Aorta (tissue), 5 donors: Measurements from ENCODE around the gene IL17REL. TPM values are rescaled to one million over a fixed set of nuclear protein-coding genes. Genes with fewer than 3 reads are reported as not detected.

Source experiments
- ATAC-seq: fragments of 200-7000 bp; cut with Tn5 transposase; one replicate; pipeline ENCODE4 v1.9.1; 2022; ENCODE audit warnings: moderate library complexity; ENCODE audit not compliant: low FRiP score
- DNase-seq, 2 donors: peaks; one replicate each; pipeline ENCODE4 v3.0.0-alpha.2; 2020
- H3K27ac ChIP-seq, 2 donors: one replicate each; pipeline ENCODE4 v1.5.1; 2013; ENCODE audit warnings: low read length in 2 of 2, mild to moderate bottlenecking in 2 of 2, moderate library complexity in 2 of 2, control low read depth in 1 of 2, inconsistent platforms in 1 of 2, low read depth in 1 of 2
- H3K27me3 ChIP-seq, 2 donors: one replicate each; pipeline ENCODE4 v1.6.1; 2013; ENCODE audit warnings: control low read depth in 1 of 2, low read length in 1 of 2, mild to moderate bottlenecking in 1 of 2, moderate library complexity in 1 of 2; ENCODE audit not compliant: insufficient read depth in 2 of 2, control insufficient read depth in 1 of 2
- H3K36me3 ChIP-seq, 2 donors: one replicate each; pipeline ENCODE4 v1.6.1; 2013; ENCODE audit warnings: control low read depth in 1 of 2, low read length in 1 of 2, mild to moderate bottlenecking in 1 of 2; ENCODE audit not compliant: insufficient read depth in 2 of 2, control insufficient read depth in 1 of 2
- H3K4me1 ChIP-seq, 2 donors: one replicate each; pipeline ENCODE4 v1.6.1; 2013; ENCODE audit warnings: low read length in 2 of 2, control low read depth in 1 of 2, mild to moderate bottlenecking in 1 of 2, moderate library complexity in 1 of 2; ENCODE audit not compliant: insufficient read depth in 2 of 2, control insufficient read depth in 1 of 2
- H3K4me3 ChIP-seq, 2 donors: one replicate each; pipeline ENCODE4 v1.5.1; 2013; ENCODE audit warnings: low read length in 2 of 2, control low read depth in 1 of 2, mild to moderate bottlenecking in 1 of 2
- H3K9me3 ChIP-seq: one replicate; pipeline ENCODE4 v1.6.1; 2013; ENCODE audit warnings: mild to moderate bottlenecking, low read length; ENCODE audit not compliant: control insufficient read depth
- WGBS, 2 donors: extraction: QIAGEN DNeasy Blood & Tissue Kit; methylation state at CpG; one replicate each; pipeline ENCODE4 v1.1.7; 2013; 5-methylcytosine and 5-hydroxymethylcytosine counted together
- intact Hi-C, 2 donors: fragments of 100-400 bp; cut with DNase I; formaldehyde crosslinking; loops; one replicate each; pipeline versions ENCODE4 v1.14.2 to v1.15.0; 2022
- polyA plus RNA-seq, 2 donors: library from polyadenylated mRNA; stranded (reverse); fragments of 200-250 nt; gene quantifications; one replicate each; pipeline ENCODE4 v1.2.3, GENCODE V29; 2013
- total RNA-seq, 2 donors: library from RNA; stranded (reverse); fragmentation: NEBNext Ultra II Directional; extraction: Animal tissue kit (Norgen Biotek cat#: 25700); gene quantifications; one replicate each; pipeline ENCODE4 v1.2.1, GENCODE V29; 2021
- donor health status: healthy with polysubstance abuse.
- donor health status: Bipolar disorder and iron deficiency.
- donor health status: DM: no; HTN: no; CAD: no.
- donor health status: DM: no; HTN: no; CAD: no.
- donor health status: DM: yes; HTN: yes; CAD: no.

The IL17REL gene
- total and polyA plus RNA-seq, 4 donors = 0.05 TPM; not detected in 3

- Histone ChIP-seq H3K4me3 (no peak overlapping the region), H3K9me3 (no peaks in the 10 kb centered on the region), H3K36me3 (no peaks in the 10 kb centered on the region), H3K27me3 (no peaks in the 10 kb centered on the region), H3K27ac (no peak overlapping the region), H3K4me1 (no peaks in the 10 kb centered on the region)
- intact Hi-C loops = no loop called here
- 5 to 11% methylated on average over 19 to 61 of the region's 61 CpGs for WGBS, 2 donors
- peak in 1 of 2 donors; percentile 72 for DNase-seq
- ATAC-seq = no peak
These were observed 1.7 kb downstream of the IL17REL start for GRCh38 chr22:50010676-50011446.

DNA sequence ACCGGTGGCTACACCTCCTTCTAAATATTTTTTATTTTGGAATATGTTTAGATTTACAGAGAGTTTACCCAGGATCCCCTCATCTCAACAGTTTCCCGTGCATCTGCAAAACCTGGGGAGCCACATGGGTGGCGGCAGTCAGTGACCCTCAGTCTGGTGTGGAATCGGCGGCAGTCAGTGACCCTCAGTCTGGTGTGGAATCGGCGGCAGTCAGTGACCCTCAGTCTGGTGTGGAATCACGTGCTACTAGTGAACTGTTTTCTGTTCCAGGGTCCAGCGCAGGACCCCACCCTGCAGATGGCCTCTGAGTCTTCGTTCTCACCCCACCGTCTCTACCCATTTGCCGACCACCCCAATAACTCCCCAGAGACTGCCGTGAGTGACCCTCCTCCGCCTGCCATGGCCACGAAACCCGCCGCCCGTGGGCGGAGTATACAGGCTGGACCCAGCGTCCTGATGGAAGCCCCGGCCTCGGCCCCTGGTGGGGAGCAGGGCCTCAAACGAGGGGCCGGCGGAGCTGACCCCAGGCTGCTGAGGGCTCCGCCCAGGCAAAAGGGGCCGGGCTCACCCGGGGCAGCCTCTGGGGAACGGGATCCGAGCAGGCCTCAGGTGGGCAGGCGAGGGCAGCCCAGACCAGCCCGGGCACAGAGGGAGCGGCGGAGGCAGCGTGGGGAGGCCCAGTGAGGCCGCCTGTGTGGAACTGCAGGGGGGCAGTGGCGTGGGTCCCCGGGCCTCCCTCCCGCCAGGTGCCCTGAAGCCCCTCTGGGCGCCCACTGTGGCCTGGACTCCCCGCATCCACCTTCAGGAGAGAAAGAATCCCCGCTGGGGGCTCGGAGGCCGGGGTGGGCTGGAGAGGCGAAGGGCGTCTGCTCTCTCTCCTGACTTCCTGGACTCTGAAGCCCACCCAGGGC lies 2.5 kb downstream of the IL17REL start:
- H3K27me3 ChIP-seq = no peaks in the 10 kb centered on the region
- H3K4me1 ChIP-seq = no peaks in the 10 kb centered on the region
- H3K4me3 ChIP-seq = no peak overlapping the region
- no peaks in the 10 kb centered on the region for H3K9me3 ChIP-seq
- DNase-seq = peak in 1 of 2 donors; percentile 71
- 62 to 63% methylated on average over 46 of the region's 46 CpGs for WGBS, 2 donors
- ATAC-seq = peak; percentile 64
- H3K27ac ChIP-seq = no peak overlapping the region
- intact Hi-C loops = no loop called here
- no peaks in the 10 kb centered on the region for H3K36me3 ChIP-seq

DNA sequence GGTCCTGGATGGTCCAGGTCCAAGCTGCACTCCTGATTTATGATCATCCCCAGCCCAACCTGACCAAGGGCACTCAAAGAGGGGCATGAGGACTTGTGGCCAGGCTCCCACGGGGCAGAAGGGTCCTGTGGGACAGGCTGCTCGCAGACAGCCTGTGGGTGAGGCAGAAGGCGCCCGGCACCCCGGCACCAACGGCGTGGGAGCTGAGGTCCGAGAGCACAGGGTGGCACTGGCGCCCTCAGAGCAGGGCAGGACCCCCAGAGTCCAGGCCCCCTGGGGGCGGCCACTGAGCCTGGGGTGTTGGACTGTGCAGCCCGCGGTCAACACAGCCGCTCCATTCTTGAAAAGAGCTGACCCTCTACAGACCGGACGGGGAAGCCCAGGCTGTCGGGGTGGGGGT lies 3.3 kb downstream of the IL17REL start:
- ATAC-seq = no peak
- Histone ChIP-seq H3K27ac (no peak overlapping the region), H3K4me1 (no peaks in the 10 kb centered on the region), H3K4me3 (no peak overlapping the region), H3K36me3 (no peaks in the 10 kb centered on the region), H3K9me3 (no peaks in the 10 kb centered on the region), H3K27me3 (no peaks in the 10 kb centered on the region)
- peak in 1 of 2 donors; percentile 66 for DNase-seq
- 90 to 91% methylated on average over 16 of the region's 16 CpGs for WGBS, 2 donors
- intact Hi-C loops = no loop called here

- Histone ChIP-seq H3K27ac (no peak overlapping the region), H3K36me3 (no peaks in the 10 kb centered on the region), H3K4me3 (no peak overlapping the region), H3K9me3 (no peaks in the 10 kb centered on the region), H3K4me1 (no peaks in the 10 kb centered on the region), H3K27me3 (no peaks in the 10 kb centered on the region)
- ATAC-seq (no peak), DNase-seq (peak in 1 of 2 donors; percentile 55)
- 81 to 84% methylated on average over 22 to 24 of the region's 24 CpGs for WGBS, 2 donors
- intact Hi-C loops = no loop called here
These were observed 4.2 kb downstream of the IL17REL start for GRCh38 chr22:50008151-50009040.

GRCh38 chr22:50007057-50007511 lies 5.5 kb downstream of the IL17REL start:
- Histone ChIP-seq H3K4me1 (no peaks in the 10 kb centered on the region), H3K36me3 (no peaks in the 10 kb centered on the region), H3K27me3 (no peaks in the 10 kb centered on the region), H3K9me3 (no peaks in the 10 kb centered on the region), H3K27ac (no peak overlapping the region), H3K4me3 (no peak overlapping the region)
- DNase-seq = peak in 1 of 2 donors; percentile 3
- intact Hi-C loops = no loop called here
- WGBS, 2 donors = 89 to 91% methylated on average over 3 of the region's 3 CpGs
- no peak for ATAC-seq

DNA sequence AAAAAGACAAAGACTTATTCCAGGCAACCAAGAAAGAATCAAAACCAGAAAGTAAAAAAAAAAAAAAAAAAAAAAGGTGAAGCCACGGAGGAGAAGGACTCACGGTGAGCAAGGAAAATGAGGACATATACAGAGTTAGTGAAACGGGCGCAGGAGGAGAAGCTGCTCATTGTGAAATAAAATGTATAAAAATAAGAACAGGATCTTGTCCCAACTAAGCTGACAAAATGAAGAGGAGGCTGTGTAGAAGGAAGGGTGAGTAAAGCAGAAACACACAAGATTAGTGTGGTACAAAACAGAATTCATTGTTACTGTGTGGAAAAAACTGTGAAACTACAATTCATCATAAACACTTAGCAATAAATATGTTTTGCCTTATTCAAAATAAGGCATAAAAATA lies 7.6 kb downstream of the IL17REL start:
- no peak for DNase-seq
- 68 to 79% methylated on average over 4 of the region's 4 CpGs for WGBS, 2 donors
- H3K36me3 ChIP-seq = no peaks in the 10 kb centered on the region
- intact Hi-C loops = no loop called here
- H3K27ac ChIP-seq = no peak overlapping the region
- no peaks in the 10 kb centered on the region for H3K4me1 ChIP-seq
- no peak for ATAC-seq
- no peak overlapping the region for H3K4me3 ChIP-seq
- no peaks in the 10 kb centered on the region for H3K27me3 ChIP-seq
- no peaks in the 10 kb centered on the region for H3K9me3 ChIP-seq

- Histone ChIP-seq H3K4me3 (no peak overlapping the region), H3K36me3 (no peaks in the 10 kb centered on the region), H3K4me1 (no peaks in the 10 kb centered on the region), H3K9me3 (no peaks in the 10 kb centered on the region), H3K27ac (no peak overlapping the region), H3K27me3 (no peaks in the 10 kb centered on the region)
- DNase-seq = peak in 1 of 2 donors; percentile 67
- intact Hi-C loops = no loop called here
- 60 to 61% methylated on average over 7 of the region's 7 CpGs for WGBS, 2 donors
- no peak for ATAC-seq
These were observed 9.8 kb downstream of the IL17REL start for GRCh38 chr22:50002791-50003190.
